Measurements from ENCODE around the gene CGRRF1.
A peak's percentile ranks its signal among the peaks of the same experiment; 100 is the strongest.

Gene CGRRF1

DNA sequence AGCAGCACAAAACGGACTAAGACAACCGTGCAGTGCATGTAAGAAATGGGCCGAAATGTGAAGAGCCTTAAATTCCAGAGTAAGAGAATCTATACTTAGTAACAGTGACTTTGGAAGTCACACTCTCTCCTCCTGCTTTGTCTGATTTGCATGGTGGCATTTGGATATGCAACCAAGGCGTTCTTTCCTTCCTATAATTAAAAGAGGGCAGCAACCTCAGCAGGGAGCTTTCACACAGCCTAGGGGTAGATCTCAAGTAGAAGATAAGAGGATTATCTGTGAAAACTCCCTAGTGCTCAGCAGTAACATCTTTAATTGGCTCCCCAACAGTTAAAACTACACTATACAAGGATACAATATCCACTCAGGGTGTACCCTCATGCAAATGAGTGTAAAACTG, 37.4 kb upstream of the CGRRF1 start:
- H3K4me3 ChIP-seq (ENCODE audit: control insufficient read depth, low read depth, low read length): no peak overlapping the region
- DNase-seq (ENCODE audit: low read depth): no peak

DNA sequence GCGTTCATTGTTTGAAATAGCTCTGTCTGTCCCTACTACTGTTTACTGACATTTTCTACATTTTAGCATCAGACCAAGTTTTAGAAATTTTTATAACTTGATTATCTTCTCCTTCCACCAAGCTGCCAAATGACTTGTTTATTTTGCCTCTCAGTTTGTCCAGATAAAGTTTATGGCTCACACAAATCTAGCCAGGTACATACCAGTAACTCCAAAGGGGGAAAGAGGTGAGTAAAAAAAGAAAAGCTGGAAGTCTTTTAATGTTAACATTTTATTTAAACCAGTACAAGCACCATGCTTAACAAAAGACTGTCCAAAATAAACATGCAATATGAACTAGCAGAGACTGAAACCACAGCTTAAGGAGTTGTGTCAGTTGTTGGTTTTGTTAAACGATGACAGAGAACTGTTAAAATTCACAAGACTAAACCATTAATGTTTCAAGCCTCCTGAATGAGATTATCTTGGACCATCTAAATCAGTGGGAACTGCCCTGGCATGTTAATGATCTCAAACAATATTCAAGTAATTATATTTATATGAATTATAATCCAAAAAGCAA, 35.4 kb upstream of the CGRRF1 start:
- no peak for DNase-seq (ENCODE audit: low read depth)
- TF ChIP-seq, protein P1, sequence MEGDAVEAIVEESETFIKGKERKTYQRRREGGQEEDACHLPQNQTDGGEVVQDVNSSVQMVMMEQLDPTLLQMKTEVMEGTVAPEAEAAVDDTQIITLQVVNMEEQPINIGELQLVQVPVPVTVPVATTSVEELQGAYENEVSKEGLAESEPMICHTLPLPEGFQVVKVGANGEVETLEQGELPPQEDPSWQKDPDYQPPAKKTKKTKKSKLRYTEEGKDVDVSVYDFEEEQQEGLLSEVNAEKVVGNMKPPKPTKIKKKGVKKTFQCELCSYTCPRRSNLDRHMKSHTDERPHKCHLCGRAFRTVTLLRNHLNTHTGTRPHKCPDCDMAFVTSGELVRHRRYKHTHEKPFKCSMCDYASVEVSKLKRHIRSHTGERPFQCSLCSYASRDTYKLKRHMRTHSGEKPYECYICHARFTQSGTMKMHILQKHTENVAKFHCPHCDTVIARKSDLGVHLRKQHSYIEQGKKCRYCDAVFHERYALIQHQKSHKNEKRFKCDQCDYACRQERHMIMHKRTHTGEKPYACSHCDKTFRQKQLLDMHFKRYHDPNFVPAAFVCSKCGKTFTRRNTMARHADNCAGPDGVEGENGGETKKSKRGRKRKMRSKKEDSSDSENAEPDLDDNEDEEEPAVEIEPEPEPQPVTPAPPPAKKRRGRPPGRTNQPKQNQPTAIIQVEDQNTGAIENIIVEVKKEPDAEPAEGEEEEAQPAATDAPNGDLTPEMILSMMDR (conservative IDR thresholded peaks at IDR 0.05; ENCODE audit: control insufficient read depth, insufficient read depth, low read depth, low read length): no peak
- no peak overlapping the region for H3K4me3 ChIP-seq (ENCODE audit: control insufficient read depth, low read depth, low read length)

More for the DNA sequence above, 37.4 kb upstream of the CGRRF1 start:
- TF ChIP-seq, protein P1 (conservative IDR thresholded peaks at IDR 0.05; ENCODE audit: control insufficient read depth, insufficient read depth, low read depth, low read length): no peak

DNA sequence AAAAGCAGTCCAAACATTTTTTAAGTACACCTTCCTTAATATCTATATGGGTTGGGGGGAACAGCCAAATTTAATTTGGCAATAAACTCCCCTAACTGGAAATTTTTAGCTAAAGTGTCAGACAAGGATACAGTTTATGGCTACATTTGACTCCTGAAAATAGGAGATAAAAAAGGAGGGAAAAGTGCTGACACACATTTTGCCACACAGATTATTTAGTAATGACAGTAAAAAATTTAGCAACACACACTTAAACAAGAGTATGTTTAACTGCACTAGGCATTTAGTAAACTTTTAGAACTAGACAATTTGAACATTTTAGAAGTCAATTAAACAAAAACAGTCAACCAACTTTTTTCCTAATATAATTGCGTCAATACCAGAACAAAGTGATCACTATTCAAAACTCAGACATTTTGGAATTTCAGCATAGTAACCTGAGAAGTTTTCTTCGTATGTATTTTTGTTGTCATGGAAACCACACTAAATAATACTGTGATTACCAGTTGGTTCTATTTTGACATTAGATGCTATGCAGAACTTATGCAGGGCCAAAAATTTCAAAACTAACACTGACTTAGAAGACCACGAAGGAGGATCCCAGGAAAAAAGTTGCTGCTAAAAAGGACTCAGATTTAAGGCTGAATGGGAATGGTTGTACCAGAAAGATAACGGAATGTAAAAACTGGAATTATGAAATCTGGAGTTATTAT, 34.4 kb upstream of the CGRRF1 start:
- TF ChIP-seq, protein P1 (conservative IDR thresholded peaks at IDR 0.05; ENCODE audit: control insufficient read depth, insufficient read depth, low read depth, low read length): no peak
- peak; percentile 31 for DNase-seq (ENCODE audit: low read depth)
- no peak overlapping the region for H3K4me3 ChIP-seq (ENCODE audit: control insufficient read depth, low read depth, low read length)

DNA sequence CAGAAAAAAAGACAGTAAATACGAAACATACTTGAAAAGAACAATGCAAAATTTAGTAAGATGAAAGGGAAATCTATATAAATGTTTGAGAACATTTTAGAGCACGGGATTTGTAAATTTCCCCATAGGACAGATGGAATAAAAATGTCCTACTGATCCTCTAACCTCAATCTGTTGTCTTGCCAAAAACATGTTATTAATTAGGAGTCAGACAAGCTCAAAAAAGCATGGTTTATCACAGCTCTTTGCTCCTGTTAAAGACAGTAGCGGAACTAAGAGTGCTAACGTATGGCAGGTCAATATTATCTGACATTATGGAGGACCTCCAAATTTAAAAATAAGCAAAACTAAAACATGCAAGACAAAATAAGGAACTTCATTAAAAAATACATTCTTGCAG, 33.8 kb upstream of the CGRRF1 start:
- TF ChIP-seq, protein P1 (conservative IDR thresholded peaks at IDR 0.05; ENCODE audit: control insufficient read depth, insufficient read depth, low read depth, low read length): no peak
- peak; percentile 61 for DNase-seq (ENCODE audit: low read depth)
- no peak overlapping the region for H3K4me3 ChIP-seq (ENCODE audit: control insufficient read depth, low read depth, low read length)

DNA sequence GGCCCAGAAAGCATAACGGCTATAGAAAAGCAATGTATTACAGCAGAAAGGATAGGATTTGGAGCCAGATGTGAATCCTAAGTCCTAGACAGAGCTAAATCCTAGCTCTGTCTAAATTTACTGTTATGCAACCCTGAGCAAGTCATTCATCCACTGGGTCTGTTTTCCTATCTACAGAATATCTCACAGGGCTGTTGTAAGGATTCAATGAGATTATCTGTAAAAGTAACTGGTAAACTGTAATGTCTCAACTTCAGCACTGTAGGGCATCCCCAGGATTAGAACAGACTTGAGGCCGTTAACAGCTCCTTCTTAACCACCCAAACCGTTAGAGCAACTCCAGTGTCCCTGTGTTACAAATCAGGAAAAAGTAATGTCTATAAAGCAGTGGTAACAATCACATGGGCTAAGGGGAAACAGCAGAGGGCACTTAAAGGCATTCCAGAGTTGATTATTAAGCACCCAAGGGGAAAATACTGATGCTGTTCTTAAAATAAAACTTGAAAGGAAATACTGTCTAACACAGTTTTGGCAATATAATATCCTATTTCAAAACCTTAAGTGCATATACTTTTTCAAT, 31.0 kb upstream of the CGRRF1 start:
- H3K4me3 ChIP-seq (ENCODE audit: control insufficient read depth, low read depth, low read length): no peak overlapping the region
- DNase-seq (ENCODE audit: low read depth): no peak
- TF ChIP-seq, protein P1 (conservative IDR thresholded peaks at IDR 0.05; ENCODE audit: control insufficient read depth, insufficient read depth, low read depth, low read length): no peak

DNA sequence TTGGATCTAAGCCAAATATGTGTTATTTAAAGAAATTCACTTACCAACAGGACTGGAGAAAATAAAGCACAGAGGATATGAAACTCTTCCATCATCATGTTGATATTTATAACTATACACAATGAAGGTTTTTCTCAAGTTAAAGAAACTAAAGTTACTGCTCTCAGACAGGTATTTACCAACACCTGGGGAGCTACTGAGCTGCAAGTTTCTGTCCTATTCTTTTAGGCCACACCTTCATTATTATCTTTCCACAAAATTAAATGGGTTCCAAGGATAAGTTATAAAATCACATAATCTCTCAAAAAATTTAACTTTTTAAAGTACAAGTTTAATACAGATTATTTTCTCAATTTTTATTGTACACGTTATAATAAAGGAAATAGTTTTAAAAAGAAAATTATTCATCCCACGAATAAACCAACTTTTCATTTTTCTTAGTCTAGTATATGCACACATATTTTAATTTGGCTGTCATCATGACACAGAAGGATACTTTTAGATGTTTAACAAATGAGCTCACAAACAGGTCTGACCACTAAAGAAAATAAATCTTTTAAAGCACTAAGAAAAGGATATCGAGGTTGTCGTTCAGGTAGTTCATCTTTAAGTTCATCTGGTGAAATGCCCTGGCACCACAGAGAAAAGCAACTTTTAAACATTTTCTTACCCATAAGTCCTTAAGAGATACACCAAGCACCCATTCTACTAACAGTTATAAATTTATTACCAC, 28.7 kb upstream of the CGRRF1 start:
- no peak for DNase-seq (ENCODE audit: low read depth)
- TF ChIP-seq, protein P1 (conservative IDR thresholded peaks at IDR 0.05; ENCODE audit: control insufficient read depth, insufficient read depth, low read depth, low read length): no peak
- H3K4me3 ChIP-seq (ENCODE audit: control insufficient read depth, low read depth, low read length): no peak overlapping the region
